T-cell (primary cell): ENCODE results near the gene TAS2R14. TPM values are rescaled to one million over a fixed set of nuclear protein-coding genes. Genes with fewer than 3 reads are reported as not detected.

Experiments used
- ATAC-seq, 4 experiments: fragments of 200-7000 bp in 3 of 4; fragments of 150-1000 bp in 1 of 4; cut with Tn5 transposase; replicated peaks in 1 of 4; 1 replicate in 3 of 4; 2 replicates in 1 of 4; pipeline ENCODE4 v1.10.0; 2021; ENCODE audit warnings: moderate library complexity in 3 of 4, mild to moderate bottlenecking in 2 of 4, moderate number of reproducible peaks in 1 of 4
- CTCF ChIA-PET, 2 donors: fragments of 300-600 bp; sonication (Branson Sonifier 250); formaldehyde crosslinking; loops; one replicate each; lab custom pipeline; 2022; ENCODE audit warnings: antibody characterized with exemption in 2 of 2; lab: Charles Lee
- POLR2A ChIA-PET, 2 donors: fragments of 300-600 bp; sonication (Branson Sonifier 250); formaldehyde crosslinking; loops; one replicate each; lab custom pipeline; 2022; ENCODE audit warnings: antibody characterized with exemption in 2 of 2; lab: Charles Lee
- DNase-seq, 35 experiments: peaks; one replicate each; pipeline versions ENCODE4 v3.0.0 to v3.0.0-alpha.2; 2013 to 2023
- H3K27ac ChIP-seq: one replicate; pipeline ENCODE4 v1.5.1; 2013; ENCODE audit warnings: low read length
- H3K27me3 ChIP-seq, 2 experiments: replicated peaks in 1 of 2; 1 replicate in 1 of 2; 2 replicates in 1 of 2; pipeline versions ENCODE4 v1.6.1 to v1.7.0; 2013; ENCODE audit warnings: low read length in 1 of 2, mixed read lengths in 1 of 2; ENCODE audit not compliant: control insufficient read depth in 2 of 2, insufficient read depth in 2 of 2; ENCODE audit errors: extremely low read depth in 1 of 2
- H3K36me3 ChIP-seq, 2 donors: 1 replicate in 1 of 2; 2 replicates in 1 of 2; pipeline versions ENCODE4 v1.6.1 to v1.7.0; 2013; ENCODE audit warnings: low read length in 1 of 2; ENCODE audit not compliant: control insufficient read depth in 2 of 2, insufficient read depth in 1 of 2; ENCODE audit errors: extremely low read depth in 1 of 2
- H3K4me1 ChIP-seq, 2 experiments: 1 replicate in 1 of 2; 2 replicates in 1 of 2; pipeline versions ENCODE4 v1.6.1 to v1.7.0; 2013; ENCODE audit warnings: low read length in 2 of 2, mixed read lengths in 1 of 2; ENCODE audit not compliant: insufficient read depth in 2 of 2, control insufficient read depth in 1 of 2; ENCODE audit errors: extremely low read depth in 1 of 2
- H3K4me3 ChIP-seq, 2 donors: 1 replicate in 1 of 2; 2 replicates in 1 of 2; pipeline versions ENCODE4 v1.5.1 to v1.7.0; 2013; ENCODE audit warnings: mild to moderate bottlenecking in 2 of 2, low read length in 1 of 2, moderate library complexity in 1 of 2; ENCODE audit not compliant: control insufficient read depth in 1 of 2; ENCODE audit errors: extremely low read depth in 1 of 2
- H3K9me3 ChIP-seq: 2 replicates; pipeline ENCODE4 v1.7.0; 2013
- H3K27ac Mint-ChIP-seq, 2 donors: one replicate each; pipeline ENCODE4 v1.8.0; 2020 to 2021; ENCODE audit warnings: mild to moderate bottlenecking in 2 of 2, mixed read lengths in 2 of 2
- H3K27me3 Mint-ChIP-seq, 2 donors: one replicate each; pipeline ENCODE4 v1.8.0; 2021 to 2022; ENCODE audit warnings: mixed read lengths in 2 of 2
- H3K36me3 Mint-ChIP-seq: one replicate; pipeline ENCODE4 v1.8.0; 2021; ENCODE audit warnings: mixed read lengths
- H3K4me1 Mint-ChIP-seq, 3 donors: one replicate each; pipeline ENCODE4 v1.8.0; 2020 to 2022; ENCODE audit warnings: mixed read lengths in 3 of 3, mild to moderate bottlenecking in 1 of 3
- H3K4me3 Mint-ChIP-seq, 3 donors: one replicate each; pipeline ENCODE4 v1.8.0; 2020 to 2022; ENCODE audit warnings: mild to moderate bottlenecking in 3 of 3, mixed read lengths in 3 of 3, moderate library complexity in 3 of 3
- H3K9me3 Mint-ChIP-seq, 3 donors: one replicate each; pipeline ENCODE4 v1.8.0; 2020 to 2022; ENCODE audit warnings: mixed read lengths in 3 of 3
- WGBS: methylation state at CpG from one replicate; pipeline ENCODE4 v1.1.5; 2013; ENCODE audit warnings: missing lambda C conversion rate; ENCODE audit not compliant: insufficient coverage; 5-methylcytosine and 5-hydroxymethylcytosine counted together
- total RNA-seq, 35 experiments: library from RNA in 6 of 35; stranded (reverse) in 6 of 35; fragments of 120-200 nt in 1 of 35; gene quantifications; one replicate each; pipeline versions ENCODE4 v1.2.1 to v1.2.4 and lab custom pipeline; 2013 to 2026

TAS2R14 gene
- total RNA-seq, 5 donors from 2014 or later (not counting 1 experiment from before 2014, with no cell fraction given), result 2.4 to 3.5 (median 2.7) TPM

GRCh38 chr12:10966314-10966713 is 27.3 kb upstream of the TAS2R14 start:
- ATAC-seq, result no peak
- ChIA-PET POLR2A (no interaction called here), CTCF (interaction anchor here (0.7 kb wide), 2 partner anchors 8 to 40 kb away, joined by 3 to 6 read pairs; no protein-coding TSS in a partner anchor)
- Histone ChIP-seq H3K27ac (no peak overlapping the region), H3K4me3 (no peak overlapping the region), H3K9me3 (no peaks in the 10 kb centered on the region), H3K27me3 (no peaks in the 10 kb centered on the region), H3K4me1 (peaks cover 0 to 2% of the 10 kb centered on the region in 2 experiments), H3K36me3 (no peaks in the 10 kb centered on the region)
- peaks cover 8 to 16% (median 10%) of the 10 kb centered on the region in 3 donors for H3K4me1 Mint-ChIP-seq
- no peak overlapping the region for H3K4me3 Mint-ChIP-seq
- DNase-seq, result no peak
- H3K27ac Mint-ChIP-seq, result no peak overlapping the region
- H3K27me3 Mint-ChIP-seq, result no peaks in the 10 kb centered on the region
- no peaks in the 10 kb centered on the region for H3K9me3 Mint-ChIP-seq
- H3K36me3 Mint-ChIP-seq, result peaks cover 27% of the 10 kb centered on the region

- peaks cover 27% of the 10 kb centered on the region for H3K36me3 Mint-ChIP-seq
- POLR2A ChIA-PET, result no interaction called here
Measured at GRCh38 chr12:10965476-10965875, 26.4 kb upstream of the TAS2R14 start.

GRCh38 chr12:10960211-10960610 is 21.1 kb upstream of the TAS2R14 start:
- Histone ChIP-seq H3K4me1 (peaks cover 6 to 13% of the 10 kb centered on the region in 2 experiments), H3K27me3 (no peaks in the 10 kb centered on the region), H3K27ac (no peak overlapping the region), H3K36me3 (no peaks in the 10 kb centered on the region), H3K4me3 (no peak overlapping the region), H3K9me3 (no peaks in the 10 kb centered on the region)
- ChIA-PET POLR2A (no interaction called here), CTCF (no interaction called here)
- DNase-seq (peak in 9 of 35 experiments; percentile 6 to 59 (median 24)), ATAC-seq (peak; percentile 65 to 95 (median 79))
- no peak overlapping the region for H3K4me3 Mint-ChIP-seq
- peaks cover 38% of the 10 kb centered on the region for H3K36me3 Mint-ChIP-seq
- peak overlapping the region; percentile 57 to 62 for H3K27ac Mint-ChIP-seq
- H3K27me3 Mint-ChIP-seq, result no peaks in the 10 kb centered on the region
- H3K4me1 Mint-ChIP-seq, result peaks cover 35 to 46% (median 41%) of the 10 kb centered on the region in 3 donors
- no CpG with 5 or more reads among the region's 4 CpGs for WGBS
- peaks cover 10 to 14% (median 10%) of the 10 kb centered on the region in 3 donors for H3K9me3 Mint-ChIP-seq

More at GRCh38 chr12:10965476-10965875, 26.4 kb upstream of the TAS2R14 start:
- Mint-ChIP-seq H3K27ac (no peak overlapping the region), H3K27me3 (no peaks in the 10 kb centered on the region), H3K4me1 (peaks cover 17 to 24% (median 17%) of the 10 kb centered on the region in 3 donors), H3K4me3 (no peak overlapping the region), H3K9me3 (no peaks in the 10 kb centered on the region)
- H3K4me3 ChIP-seq, result no peak overlapping the region
- H3K9me3 ChIP-seq, result no peaks in the 10 kb centered on the region
- DNase-seq (no peak), ATAC-seq (no peak)
- no peaks in the 10 kb centered on the region for H3K27me3 ChIP-seq
- no peak overlapping the region for H3K27ac ChIP-seq
- H3K36me3 ChIP-seq, result no peaks in the 10 kb centered on the region
- peaks cover 6 to 9% of the 10 kb centered on the region in 2 experiments for H3K4me1 ChIP-seq
- WGBS, result no CpG with 5 or more reads among the region's 1 CpG
- CTCF ChIA-PET, result interaction anchor here in 1 of 2 donors (0.7 kb wide), 1 partner anchor 21 kb away, joined by 3 read pairs; no protein-coding TSS in a partner anchor

- 86% methylated on average over 1 of the region's 2 CpGs for WGBS
- H3K4me3 ChIP-seq, result no peak overlapping the region
- no peak overlapping the region for H3K4me3 Mint-ChIP-seq
- peaks cover 6 to 13% of the 10 kb centered on the region in 2 experiments for H3K4me1 ChIP-seq
- no peak overlapping the region for H3K27ac Mint-ChIP-seq
- peak in 1 of 35 experiments; percentile 22 for DNase-seq
- H3K9me3 ChIP-seq, result no peaks in the 10 kb centered on the region
- no peaks in the 10 kb centered on the region for H3K27me3 ChIP-seq
- no peaks in the 10 kb centered on the region for H3K27me3 Mint-ChIP-seq
- ChIA-PET CTCF (no interaction called here), POLR2A (no interaction called here)
- H3K9me3 Mint-ChIP-seq, result peaks cover 14 to 15% (median 14%) of the 10 kb centered on the region in 3 donors
- peaks cover 42% of the 10 kb centered on the region for H3K36me3 Mint-ChIP-seq
- H3K27ac ChIP-seq, result no peak overlapping the region
- H3K36me3 ChIP-seq, result no peaks in the 10 kb centered on the region
- ATAC-seq, result peak in 2 of 4 experiments; percentile 8 to 24
- H3K4me1 Mint-ChIP-seq, result peaks cover 35 to 48% (median 41%) of the 10 kb centered on the region in 3 donors
Measured at GRCh38 chr12:10959804-10960203, 20.7 kb upstream of the TAS2R14 start.

- ATAC-seq (no peak), DNase-seq (no peak)
- Histone ChIP-seq H3K4me1 (peaks cover 6 to 13% of the 10 kb centered on the region in 2 experiments), H3K9me3 (no peaks in the 10 kb centered on the region), H3K36me3 (no peaks in the 10 kb centered on the region), H3K27ac (no peak overlapping the region), H3K27me3 (no peaks in the 10 kb centered on the region), H3K4me3 (no peak overlapping the region)
- POLR2A ChIA-PET, result no interaction called here
- CTCF ChIA-PET, result interaction anchor here in 1 of 2 donors (0.6 kb wide), 1 partner anchor 9 kb away, joined by 6 read pairs; no protein-coding TSS in a partner anchor
- no peaks in the 10 kb centered on the region for H3K27me3 Mint-ChIP-seq
- no peak overlapping the region for H3K4me3 Mint-ChIP-seq
- peaks cover 35 to 51% (median 47%) of the 10 kb centered on the region in 3 donors for H3K4me1 Mint-ChIP-seq
- H3K9me3 Mint-ChIP-seq, result peaks cover 14 to 20% (median 18%) of the 10 kb centered on the region in 3 donors
- H3K36me3 Mint-ChIP-seq, result peaks cover 45% of the 10 kb centered on the region
- H3K27ac Mint-ChIP-seq, result no peak overlapping the region
Measured at GRCh38 chr12:10957741-10958140, 18.7 kb upstream of the TAS2R14 start.

- ATAC-seq (no peak), DNase-seq (no peak)
- Histone ChIP-seq H3K4me1 (peaks cover 3 to 9% of the 10 kb centered on the region in 2 experiments), H3K36me3 (no peaks in the 10 kb centered on the region), H3K9me3 (no peaks in the 10 kb centered on the region), H3K27ac (no peak overlapping the region), H3K4me3 (no peak overlapping the region), H3K27me3 (no peaks in the 10 kb centered on the region)
- Mint-ChIP-seq H3K9me3 (peaks cover 16 to 20% (median 18%) of the 10 kb centered on the region in 3 donors), H3K27me3 (no peaks in the 10 kb centered on the region), H3K4me1 (peaks cover 25 to 39% (median 37%) of the 10 kb centered on the region in 3 donors), H3K36me3 (peaks cover 48% of the 10 kb centered on the region), H3K4me3 (no peak overlapping the region), H3K27ac (no peak overlapping the region)
- POLR2A ChIA-PET, result no interaction called here
- CTCF ChIA-PET, result no interaction called here
Measured at GRCh38 chr12:10956085-10956484, 17.0 kb upstream of the TAS2R14 start.
